Coronary artery (tissue), 2 donors: ENCODE measurements around the gene PRM2.

Experiments used
- DNase-seq: peaks from one replicate; pipeline ENCODE4 v3.0.0-alpha.2; 2017; ENCODE audit warnings: low spot score
- H3K27ac ChIP-seq, 2 donors: fragments of 200-600 bp; sonication (generic); one replicate each; pipeline ENCODE4 v1.5.1; 2016 to 2019
- H3K4me3 ChIP-seq: fragments of 200-600 bp; sonication (generic); 2 replicates; pipeline ENCODE4 v1.5.1; 2016; ENCODE audit warnings: mild to moderate bottlenecking, moderate library complexity
- TF ChIP-seq, protein P1 (sequence below): fragments of 200-600 bp; sonication (generic); IDR thresholded peaks from one replicate; pipeline ENCODE4 v1.5.1; 2019; ENCODE audit warnings: antibody characterized with exemption

PRM2 gene

DNA sequence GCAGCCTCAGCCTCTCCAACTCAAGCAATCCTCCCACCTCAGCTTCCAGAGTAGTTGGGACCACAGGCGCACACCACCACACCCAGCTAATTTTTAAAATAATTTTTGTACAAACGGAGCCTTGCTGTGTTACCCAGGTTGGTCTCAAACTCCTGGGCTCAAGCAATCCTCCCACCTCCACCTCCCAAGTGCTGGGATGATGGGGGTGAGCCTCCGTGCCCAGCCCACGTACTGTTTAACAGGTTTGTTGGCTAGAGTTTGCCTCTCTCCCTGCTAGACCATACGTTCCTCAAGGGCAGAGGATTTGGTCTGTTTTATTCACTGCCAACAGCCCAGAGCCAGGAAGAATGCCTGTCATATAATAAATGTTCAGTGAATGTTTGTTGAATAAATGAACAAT is 46.8 kb downstream of the PRM2 start:
- H3K27ac ChIP-seq = no peak overlapping the region
- DNase-seq = no peak
- TF ChIP-seq, protein P1, sequence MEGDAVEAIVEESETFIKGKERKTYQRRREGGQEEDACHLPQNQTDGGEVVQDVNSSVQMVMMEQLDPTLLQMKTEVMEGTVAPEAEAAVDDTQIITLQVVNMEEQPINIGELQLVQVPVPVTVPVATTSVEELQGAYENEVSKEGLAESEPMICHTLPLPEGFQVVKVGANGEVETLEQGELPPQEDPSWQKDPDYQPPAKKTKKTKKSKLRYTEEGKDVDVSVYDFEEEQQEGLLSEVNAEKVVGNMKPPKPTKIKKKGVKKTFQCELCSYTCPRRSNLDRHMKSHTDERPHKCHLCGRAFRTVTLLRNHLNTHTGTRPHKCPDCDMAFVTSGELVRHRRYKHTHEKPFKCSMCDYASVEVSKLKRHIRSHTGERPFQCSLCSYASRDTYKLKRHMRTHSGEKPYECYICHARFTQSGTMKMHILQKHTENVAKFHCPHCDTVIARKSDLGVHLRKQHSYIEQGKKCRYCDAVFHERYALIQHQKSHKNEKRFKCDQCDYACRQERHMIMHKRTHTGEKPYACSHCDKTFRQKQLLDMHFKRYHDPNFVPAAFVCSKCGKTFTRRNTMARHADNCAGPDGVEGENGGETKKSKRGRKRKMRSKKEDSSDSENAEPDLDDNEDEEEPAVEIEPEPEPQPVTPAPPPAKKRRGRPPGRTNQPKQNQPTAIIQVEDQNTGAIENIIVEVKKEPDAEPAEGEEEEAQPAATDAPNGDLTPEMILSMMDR = no peak

DNA sequence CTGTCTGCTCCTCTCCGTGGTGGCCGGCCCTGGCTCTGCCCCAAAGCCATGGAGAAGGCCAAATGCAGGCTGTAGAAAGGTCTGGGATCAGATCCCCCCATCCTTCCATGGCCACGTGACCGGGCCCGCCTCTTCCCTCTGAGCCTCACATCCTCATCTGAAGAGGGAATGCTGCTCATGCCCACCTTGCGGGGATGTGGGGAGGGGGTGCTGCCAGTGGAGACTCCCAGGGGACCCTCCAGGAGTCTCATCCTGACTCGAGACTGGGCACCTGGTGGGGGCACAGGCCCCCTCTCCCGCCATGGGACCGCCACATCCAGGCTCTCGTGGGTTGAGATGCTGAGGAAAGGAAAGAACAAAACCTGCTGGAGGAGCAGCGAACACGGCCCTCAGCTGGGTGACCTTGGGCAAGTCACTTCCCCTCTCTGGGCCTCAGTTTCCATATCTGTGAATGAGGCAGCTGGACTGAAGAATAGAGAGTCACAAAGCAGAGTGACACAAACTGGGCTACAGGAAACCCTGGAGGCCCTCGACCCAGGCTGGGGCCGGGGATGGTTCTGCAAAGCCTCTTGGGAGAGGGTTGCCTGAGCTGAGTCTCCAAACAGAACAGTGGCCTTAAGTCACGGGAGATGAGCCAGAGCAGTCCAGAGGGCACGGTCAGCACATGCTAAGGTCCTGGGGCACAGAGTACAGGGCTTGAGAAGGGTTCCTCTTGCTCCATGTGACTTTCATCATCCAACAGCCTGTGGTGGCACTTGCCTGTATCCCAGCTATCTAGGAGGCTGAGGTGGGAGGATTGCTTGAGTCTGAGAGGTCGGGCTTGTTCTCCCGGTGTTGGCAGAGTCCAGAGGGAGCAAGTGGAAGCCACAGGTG is 50.4 kb downstream of the PRM2 start:
- no peak for DNase-seq
- H3K27ac ChIP-seq = peak overlapping the region in 1 of 2 donors; percentile 4
- TF ChIP-seq, protein P1 = no peak
- H3K4me3 ChIP-seq = peak overlapping the region; percentile 61

More for the DNA sequence above, 46.8 kb downstream of the PRM2 start:
- H3K4me3 ChIP-seq = no peak overlapping the region
